ENCODE measurements around the gene YWHAQ. TPM values are rescaled to one million over a fixed set of nuclear protein-coding genes. Genes with fewer than 3 reads are reported as not detected.

The YWHAQ gene
- total and polyA plus RNA-seq, 4 donors: 68.8 to 145 (median 88.0) TPM

Small RNAs within 50 kb of the gene (small RNA-seq; reads per million reads assigned to genes)
- not detected for gene RF00019

Other genes starting within 250 kb of the YWHAQ start
- gene ITGB1BP1, start 207.5 kb downstream of the YWHAQ start, total RNA-seq: 10 to 100 TPM in 1 of 2 donors, 1 to 10 TPM in 1; 6.6 to 11.4 TPM
- gene ITGB1BP1, start 207.5 kb downstream of the YWHAQ start, polyA plus RNA-seq: 10 to 100 TPM; 15.9 to 30.9 TPM
- 10 to 100 TPM; 22.6 to 32.2 TPM for gene CPSF3, start 207.3 kb downstream of the YWHAQ start, total RNA-seq
- 10 to 100 TPM in 1 of 2 donors, 1 to 10 TPM in 1; 8.7 to 11.3 TPM for gene CPSF3, start 207.3 kb downstream of the YWHAQ start, polyA plus RNA-seq
- 10 to 100 TPM; 19.2 to 22.6 TPM for gene IAH1, start 156.4 kb downstream of the YWHAQ start, total RNA-seq
- 10 to 100 TPM; 31.3 to 62.1 TPM for gene IAH1, start 156.4 kb downstream of the YWHAQ start, polyA plus RNA-seq
- 10 to 100 TPM; 12.6 to 14.1 TPM for gene ADAM17, start 75.2 kb downstream of the YWHAQ start, total RNA-seq
- 1 to 10 TPM; 3.3 TPM for gene ADAM17, start 75.2 kb downstream of the YWHAQ start, polyA plus RNA-seq
- gene TAF1B, start 212.5 kb upstream of the YWHAQ start, total RNA-seq: 10 to 100 TPM in 1 of 2 donors, 1 to 10 TPM in 1; 7.4 to 17.2 TPM
- 1 to 10 TPM; 3.1 to 3.8 TPM for gene TAF1B, start 212.5 kb upstream of the YWHAQ start, polyA plus RNA-seq

All from liver (tissue), 5 donors.